Measurements from ENCODE around the gene SLC17A7. TPM values are rescaled to one million over a fixed set of nuclear protein-coding genes. Genes with fewer than 3 reads are reported as not detected.

Gene SLC17A7
- total and polyA plus RNA-seq, 2 of the 13 experiments (the other 11 are each of a cell fraction or from before 2014, with no cell fraction given), result 0.32 TPM; not detected in 1

- TF ChIP-seq LCORL (IDR thresholded peaks at IDR 0.05) (no peak), LCORL (CRISPR knock-in tag; IDR thresholded peaks at IDR 0.05) (peak; percentile 58), MAFF (IDR thresholded peaks at IDR 0.05; ENCODE audit: low read depth, low read length) (no peak), REXO4 (CRISPR knock-in tag; IDR thresholded peaks at IDR 0.05; ENCODE audit: borderline replicate concordance) (no peak), FOXP4 (CRISPR knock-in tag; IDR thresholded peaks at IDR 0.05) (no peak), HES4 (CRISPR knock-in tag; IDR thresholded peaks at IDR 0.05; ENCODE audit: borderline replicate concordance) (no peak), JDP2 (CRISPR knock-in tag; IDR thresholded peaks at IDR 0.05; ENCODE audit: borderline replicate concordance) (no peak), SP2 (CRISPR knock-in tag; IDR thresholded peaks at IDR 0.05) (0 out of 2 replicates have a peak, but pooled peaks have one; percentile 14), RFX3 (CRISPR knock-in tag; IDR thresholded peaks at IDR 0.05) (no peak), CAMTA2 (CRISPR knock-in tag; IDR thresholded peaks at IDR 0.05; ENCODE audit: borderline replicate concordance) (no peak), ZNF230 (CRISPR knock-in tag; IDR thresholded peaks at IDR 0.05) (no peak), MTF2 (CRISPR knock-in tag; IDR thresholded peaks at IDR 0.05; ENCODE audit: borderline replicate concordance) (no peak), MIXL1 (CRISPR knock-in tag; IDR thresholded peaks at IDR 0.05) (no peak), MEIS2 (CRISPR knock-in tag; IDR thresholded peaks at IDR 0.05) (no peak), ZNF205 (CRISPR knock-in tag; IDR thresholded peaks at IDR 0.05) (0 out of 2 replicates have a peak, but pooled peaks have one; percentile 31), ZNF10 (CRISPR knock-in tag; IDR thresholded peaks at IDR 0.05; ENCODE audit: borderline replicate concordance, low read depth) (no peak), KDM2A (CRISPR knock-in tag; IDR thresholded peaks at IDR 0.05; ENCODE audit: borderline replicate concordance, low read depth) (peak; percentile 56; the same call in 1 of the 2 replicates), NR2F2 (IDR thresholded peaks at IDR 0.05; ENCODE audit: borderline replicate concordance, low read depth) (no peak), RBM22 (optimal IDR thresholded peaks at IDR 0.05; ENCODE audit: low read length) (no peak), FOXM1 (CRISPR knock-in tag; IDR thresholded peaks at IDR 0.05) (no peak), ZNF709 (CRISPR knock-in tag; IDR thresholded peaks at IDR 0.05) (no peak), ASH2L (IDR thresholded peaks at IDR 0.05; ENCODE audit: insufficient read length, low read depth, low read length) (peak; percentile 59), TEF (CRISPR knock-in tag; IDR thresholded peaks at IDR 0.05) (no peak), ZNF512 (CRISPR knock-in tag; IDR thresholded peaks at IDR 0.05) (no peak), PRMT3 (CRISPR knock-in tag; IDR thresholded peaks at IDR 0.05; ENCODE audit: borderline replicate concordance, low read depth) (no peak), ISX (CRISPR knock-in tag; conservative IDR thresholded peaks at IDR 0.05) (no peak), ZSCAN5A (CRISPR knock-in tag; IDR thresholded peaks at IDR 0.05; ENCODE audit: borderline replicate concordance) (no peak)
Measured at GRCh38 chr19:49473868-49474541, 32.7 kb upstream of the SLC17A7 start, which contains the start of gene FLT3LG (continued).
